ENCODE data around the gene FANCE. TPM values are rescaled to one million over a fixed set of nuclear protein-coding genes. Genes with fewer than 3 reads are reported as not detected.

Gene FANCE
- total RNA-seq, 1 experiment from 2014 or later, result 16.1 TPM

DNA sequence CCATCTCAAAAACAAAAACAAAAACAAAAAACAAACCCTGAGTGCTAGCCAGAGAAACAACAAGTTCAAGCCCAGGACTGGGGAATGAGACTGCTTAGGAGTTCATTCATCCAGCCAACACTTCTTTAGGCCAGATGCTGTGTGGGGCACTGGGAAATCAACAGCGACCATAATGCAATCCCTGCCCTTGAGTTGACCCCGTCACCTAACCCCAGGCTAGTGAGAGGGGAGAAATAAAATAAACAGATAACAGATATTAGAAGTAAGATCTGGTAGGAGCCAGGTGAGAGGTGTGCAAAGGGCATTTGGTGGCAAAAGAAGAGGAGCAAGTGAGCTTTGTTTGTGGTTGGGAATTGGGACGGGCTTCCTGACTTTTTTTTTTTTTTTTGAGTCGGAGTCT is 11.2 kb downstream of the FANCE start:
- ChIA-PET CTCF (no interaction called here), POLR2A (no interaction called here), RAD21 (ENCODE audit: low non-redundant PET in 1 of 2, low total read pairs in 2 of 2, uncharacterized antibody in 2 of 2, unreplicated experiment in 2 of 2) (no interaction called here)
- H2AFZ ChIP-seq (ENCODE audit: low read depth, low read length, poor library complexity, severe bottlenecking), result no peak overlapping the region
- intact Hi-C loops (cut with micrococcal nuclease), result no loop called here
- H4K20me1 ChIP-seq (ENCODE audit: insufficient read depth), result no peaks in the 10 kb centered on the region
- H3K36me3 ChIP-seq (ENCODE audit: control insufficient read depth in 1 of 2, insufficient read depth in 2 of 2, low read length in 2 of 2), result peaks cover 10 to 14% of the 10 kb centered on the region in 2 experiments; a peak in 3 of 4 replicates
- H3K79me2 ChIP-seq (ENCODE audit: insufficient read depth, low read length), result peaks cover 2% of the 10 kb centered on the region
- no peak overlapping the region for H3K9ac ChIP-seq (ENCODE audit: low read length)
- no peak overlapping the region for H3K27ac ChIP-seq (ENCODE audit: low read depth, low read length)
- no peaks in the 10 kb centered on the region for H3K9me2 ChIP-seq (ENCODE audit: insufficient read depth)
- no peak for ATAC-seq
- no peak for DNase-seq (ENCODE audit: low read depth, low spot score)
- H3K9me3 ChIP-seq (ENCODE audit: control insufficient read depth in 1 of 2, insufficient read depth in 1 of 2, low read depth in 1 of 2, low read length in 2 of 2), result no peaks in the 10 kb centered on the region
- TF ChIP-seq SRF (IDR thresholded peaks at IDR 0.05; ENCODE audit: low read depth) (no peak), RAD21 (IDR thresholded peaks at IDR 0.05; ENCODE audit: low read depth) (no peak), EZH2phosphoT487 (IDR thresholded peaks at IDR 0.05; ENCODE audit: borderline replicate concordance) (no peak), CBX3 (IDR thresholded peaks at IDR 0.05; ENCODE audit: low read depth) (no peak), JUND (IDR thresholded peaks at IDR 0.05) (no peak), REST (IDR thresholded peaks at IDR 0.05; ENCODE audit: low read depth) (no peak), ELF1 (IDR thresholded peaks at IDR 0.05; ENCODE audit: borderline replicate concordance, low read depth) (no peak), EZH2 (IDR thresholded peaks at IDR 0.05) (no peak)
- TF ChIP-seq, protein P1, sequence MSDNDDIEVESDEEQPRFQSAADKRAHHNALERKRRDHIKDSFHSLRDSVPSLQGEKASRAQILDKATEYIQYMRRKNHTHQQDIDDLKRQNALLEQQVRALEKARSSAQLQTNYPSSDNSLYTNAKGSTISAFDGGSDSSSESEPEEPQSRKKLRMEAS (IDR thresholded peaks at IDR 0.05), result no peak
- TF ChIP-seq, protein P2, sequence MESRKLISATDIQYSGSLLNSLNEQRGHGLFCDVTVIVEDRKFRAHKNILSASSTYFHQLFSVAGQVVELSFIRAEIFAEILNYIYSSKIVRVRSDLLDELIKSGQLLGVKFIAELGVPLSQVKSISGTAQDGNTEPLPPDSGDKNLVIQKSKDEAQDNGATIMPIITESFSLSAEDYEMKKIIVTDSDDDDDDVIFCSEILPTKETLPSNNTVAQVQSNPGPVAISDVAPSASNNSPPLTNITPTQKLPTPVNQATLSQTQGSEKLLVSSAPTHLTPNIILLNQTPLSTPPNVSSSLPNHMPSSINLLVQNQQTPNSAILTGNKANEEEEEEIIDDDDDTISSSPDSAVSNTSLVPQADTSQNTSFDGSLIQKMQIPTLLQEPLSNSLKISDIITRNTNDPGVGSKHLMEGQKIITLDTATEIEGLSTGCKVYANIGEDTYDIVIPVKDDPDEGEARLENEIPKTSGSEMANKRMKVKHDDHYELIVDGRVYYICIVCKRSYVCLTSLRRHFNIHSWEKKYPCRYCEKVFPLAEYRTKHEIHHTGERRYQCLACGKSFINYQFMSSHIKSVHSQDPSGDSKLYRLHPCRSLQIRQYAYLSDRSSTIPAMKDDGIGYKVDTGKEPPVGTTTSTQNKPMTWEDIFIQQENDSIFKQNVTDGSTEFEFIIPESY (IDR thresholded peaks at IDR 0.05; ENCODE audit: extremely low read depth, insufficient replicate concordance, low read length), result no peak
- H3K4me2 ChIP-seq (ENCODE audit: low read length), result no peak overlapping the region
- BruUV-seq (replicated peaks), result no TSS peak
- peaks cover 2 to 8% of the 10 kb centered on the region in 2 experiments; a peak in 3 of 4 replicates for H3K4me1 ChIP-seq (ENCODE audit: control insufficient read depth in 1 of 2, insufficient read depth in 2 of 2, low read length in 2 of 2)
- H3K27me3 ChIP-seq (ENCODE audit: insufficient read depth, low read length), result no peaks in the 10 kb centered on the region
- H3K4me3 ChIP-seq (replicated peaks in 1 of 2; ENCODE audit: low read depth in 1 of 2, low read length in 2 of 2), result no peak overlapping the region

Measured in HCT116 (cell line).